Measurements from ENCODE around the gene KCNA10.

KCNA10 gene

DNA sequence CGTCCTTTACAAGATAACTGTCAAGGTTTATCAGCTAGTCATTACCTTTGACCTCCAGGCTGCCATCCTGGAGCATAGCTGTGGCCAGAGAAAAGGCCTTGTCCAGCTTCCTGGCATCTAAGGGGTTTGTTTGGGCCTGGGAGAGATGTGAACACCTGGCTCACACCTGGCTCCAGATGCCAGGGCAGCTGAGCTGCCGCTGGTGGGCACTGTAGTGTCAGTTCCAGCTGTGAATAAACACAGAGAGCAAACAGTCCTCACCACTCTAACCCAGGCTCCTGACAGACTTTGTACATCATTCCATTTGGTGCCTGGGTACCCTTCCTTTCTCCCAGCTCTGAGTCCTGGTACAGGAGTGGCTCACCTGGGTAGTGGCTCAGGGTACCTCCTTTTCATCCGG is 14.3 kb upstream of the KCNA10 start:
- no peak for DNase-seq

DNA sequence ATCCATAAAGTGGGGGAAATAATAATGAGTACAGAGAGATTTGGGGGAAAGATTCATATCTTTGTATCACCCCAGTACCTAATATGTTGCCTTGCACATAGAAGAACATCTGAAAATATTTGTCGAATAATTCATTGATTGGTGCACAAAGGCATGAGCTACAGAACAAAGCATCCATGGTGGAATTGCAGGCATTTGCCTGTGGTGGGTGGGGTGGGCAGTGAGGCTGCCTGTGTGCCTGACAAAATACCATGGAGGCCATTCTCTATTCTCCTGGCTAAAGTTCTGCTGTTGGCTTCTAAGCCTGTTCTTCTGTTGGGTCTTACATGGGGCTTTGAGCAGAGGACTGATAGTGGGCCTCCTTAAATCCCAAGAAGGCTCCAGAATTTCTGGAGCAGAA is 10.0 kb upstream of the KCNA10 start:
- DNase-seq: no peak

DNA sequence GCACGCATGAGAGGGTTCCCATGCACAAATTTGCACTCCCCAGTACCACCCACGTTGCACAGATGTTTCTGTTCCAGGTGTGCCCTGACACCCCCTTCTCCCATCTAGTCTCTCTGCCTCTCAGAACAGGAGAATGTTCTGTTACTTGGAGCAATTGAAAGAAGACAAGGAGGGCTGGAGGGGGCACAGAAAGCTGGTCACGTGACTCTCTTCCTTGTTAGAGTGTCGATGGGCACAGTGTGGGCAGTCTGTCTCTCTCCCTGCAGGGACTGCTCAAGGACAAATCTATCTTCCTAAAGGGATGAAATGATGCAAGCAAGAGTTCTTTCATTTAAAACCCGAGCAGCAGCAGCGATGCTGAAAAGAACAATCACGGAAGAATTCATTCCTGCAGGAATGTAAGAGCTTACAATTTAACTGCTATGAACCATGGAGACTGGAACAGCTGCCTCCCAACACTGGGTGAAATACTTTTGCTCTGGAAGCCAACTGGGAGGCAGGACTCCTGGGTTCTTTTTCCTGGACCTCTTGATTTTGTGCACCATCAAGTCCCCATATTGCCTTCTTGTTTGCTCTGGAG is 7.3 kb upstream of the KCNA10 start:
- DNase-seq: no peak

DNA sequence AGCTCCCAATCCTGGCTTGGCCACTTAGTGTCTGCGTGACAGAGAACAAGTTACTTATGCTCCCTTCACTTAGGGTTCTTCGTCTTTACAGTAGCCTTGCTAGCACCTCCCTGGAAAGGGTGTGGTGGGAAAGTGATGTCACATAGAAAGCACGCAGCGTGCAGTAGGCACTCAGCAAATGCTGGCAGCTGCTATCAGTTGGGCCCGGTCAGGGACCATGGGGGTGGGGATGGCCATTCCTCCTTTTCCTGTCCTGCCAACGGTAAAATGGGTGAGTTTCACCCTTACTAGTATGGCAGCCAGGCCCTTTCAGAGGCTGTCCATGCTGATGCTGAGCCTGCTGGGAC is 6.2 kb upstream of the KCNA10 start:
- DNase-seq: no peak

DNA sequence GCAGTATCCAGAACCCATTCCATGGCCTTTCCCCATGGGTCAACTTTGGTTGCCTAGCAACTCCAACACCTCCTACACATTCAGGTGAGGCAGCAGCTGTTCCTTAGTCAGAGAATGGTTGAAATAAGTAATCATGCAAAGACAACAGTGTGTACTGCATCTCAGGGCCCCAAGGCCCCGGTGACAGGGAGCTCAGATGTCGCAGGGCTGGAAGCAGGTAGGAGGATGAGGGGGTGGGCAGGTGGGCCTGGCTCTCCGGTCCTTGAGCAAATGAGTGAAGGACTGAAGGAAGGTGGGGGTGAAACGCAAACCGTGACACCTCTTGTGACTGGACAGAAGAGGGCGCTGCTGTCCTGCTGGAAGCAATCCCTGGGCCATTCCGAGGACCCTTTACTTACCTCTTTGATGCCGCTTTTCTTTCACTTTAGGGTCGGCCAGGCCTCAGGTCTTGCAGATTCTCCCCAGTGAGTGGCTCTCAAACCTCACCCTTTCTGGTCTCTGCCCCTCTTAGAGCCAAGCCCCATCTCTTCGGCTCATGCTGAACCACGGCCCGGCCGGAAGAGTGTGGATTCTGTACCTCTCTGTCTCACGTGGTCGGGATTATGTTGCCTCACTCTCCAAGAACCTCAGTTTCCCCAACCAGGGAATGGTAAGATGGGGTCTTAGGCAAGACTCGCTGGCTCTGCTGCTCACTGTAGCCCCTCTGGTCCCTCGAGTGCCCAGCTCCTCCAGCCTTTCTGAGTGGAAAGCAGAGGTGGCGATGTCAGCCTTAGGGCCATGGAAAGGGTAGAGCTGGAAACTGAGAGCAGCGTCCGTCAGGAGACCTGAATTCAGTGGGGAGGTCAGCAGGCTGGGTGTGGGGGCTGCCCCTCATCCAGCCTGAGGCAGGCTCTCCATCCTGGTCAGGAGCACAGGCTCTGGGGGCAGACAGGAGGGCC is 5.6 kb upstream of the KCNA10 start:
- DNase-seq: peak; percentile 49 to 68 (median 57)

DNA sequence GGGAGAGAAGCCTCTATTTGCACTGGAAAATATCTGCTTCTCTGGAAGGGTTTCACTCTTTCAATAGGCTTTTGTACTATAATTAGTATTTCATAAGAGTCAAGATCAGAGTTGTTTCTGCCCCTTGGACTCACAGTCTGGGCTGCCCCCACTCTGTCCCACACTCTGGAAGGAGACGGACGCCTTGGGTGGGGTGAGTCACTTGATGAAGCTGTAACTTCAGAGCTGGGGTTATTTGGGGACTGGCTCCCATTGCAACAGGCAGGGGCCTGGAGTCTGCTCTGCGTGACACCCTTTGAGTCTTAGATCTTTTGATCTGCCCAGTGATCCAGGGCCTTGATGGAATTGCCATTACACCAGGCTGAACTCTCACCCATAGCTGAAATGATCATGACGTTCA is 4.0 kb upstream of the KCNA10 start:
- DNase-seq: peak; percentile 87 to 92 (median 91)

DNA sequence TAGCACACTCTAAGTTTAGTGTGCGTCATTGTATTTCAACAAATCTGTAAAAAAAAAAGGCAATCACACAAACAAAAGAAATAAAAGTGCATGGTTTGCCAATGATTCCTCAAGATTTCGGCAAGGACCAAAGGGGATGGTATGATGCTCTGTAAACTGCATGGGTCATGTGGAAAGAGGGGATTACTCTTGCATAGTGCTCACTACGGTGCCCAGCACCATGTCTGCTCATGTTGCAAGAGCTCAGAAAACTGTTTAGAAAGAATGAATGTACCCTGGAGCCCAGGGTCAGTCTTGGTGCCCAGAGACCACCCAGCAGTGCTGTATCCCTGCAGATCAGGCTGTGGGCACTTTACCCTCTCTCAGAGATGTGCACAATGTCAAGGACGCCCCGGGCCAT is 3.6 kb upstream of the KCNA10 start:
- DNase-seq: no peak

DNA sequence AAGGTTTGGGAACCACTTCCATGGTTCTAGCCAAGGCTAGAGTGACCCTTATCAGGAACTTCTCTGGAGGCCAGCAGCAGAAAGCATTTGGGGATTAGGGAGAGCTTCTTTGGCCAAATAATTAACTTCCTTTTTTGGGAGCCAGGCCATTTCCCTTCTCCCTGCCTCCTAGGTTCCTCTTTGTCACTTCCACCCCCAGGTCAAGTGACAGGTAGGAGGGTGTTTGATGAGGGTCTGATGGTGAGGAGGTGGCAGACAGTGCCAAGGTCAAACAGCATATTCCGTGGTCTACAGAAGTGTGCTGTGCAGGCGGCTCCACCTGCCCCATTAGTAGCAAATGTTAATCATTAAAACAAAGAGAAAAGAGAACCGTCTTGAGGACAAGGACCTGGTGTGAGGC is 1.9 kb upstream of the KCNA10 start:
- peak; percentile 58 to 67 (median 64) for DNase-seq

DNA sequence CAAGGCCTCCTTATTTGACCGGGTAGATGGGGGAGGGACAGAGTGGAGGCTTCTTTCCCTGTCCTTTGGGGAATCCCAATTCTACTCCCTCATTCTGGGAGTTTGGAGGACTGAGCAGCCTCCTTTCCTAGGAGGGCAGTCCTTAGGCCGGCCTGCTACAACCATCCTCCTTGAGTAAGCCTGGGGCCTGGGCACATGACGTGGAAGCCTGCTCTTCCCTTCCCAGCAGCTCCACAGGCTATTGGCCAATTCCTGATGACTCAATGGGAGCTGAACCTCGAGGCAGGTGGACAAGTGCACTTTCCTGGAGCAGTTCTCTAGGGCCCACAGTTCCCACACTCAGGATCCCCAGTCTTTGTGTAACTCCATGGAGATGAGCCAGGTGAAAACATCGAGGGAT is 3.1 kb downstream of the KCNA10 start:
- peak in 1 of 3 donors; percentile 71 for DNase-seq

DNA sequence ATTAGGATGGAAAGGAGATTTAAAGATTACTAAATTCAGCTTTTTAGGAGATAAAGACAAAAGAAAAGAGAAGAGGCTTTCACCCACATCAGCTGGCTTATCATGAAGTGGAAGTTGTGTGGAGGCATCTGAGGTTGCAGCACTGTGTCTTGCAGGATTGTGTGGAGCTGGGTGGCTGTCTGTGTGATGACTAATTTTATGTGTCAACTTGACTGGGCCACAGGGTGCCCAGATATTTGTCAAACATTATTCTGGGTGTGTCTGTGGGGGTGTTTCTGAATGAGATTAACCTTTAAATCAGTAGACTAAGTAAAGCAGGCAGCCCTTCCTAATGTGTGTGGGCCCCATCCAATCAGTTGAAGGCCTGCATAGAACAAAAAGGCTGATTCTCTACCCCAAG is 3.9 kb downstream of the KCNA10 start:
- DNase-seq: peak; percentile 69 to 80 (median 78)

DNA sequence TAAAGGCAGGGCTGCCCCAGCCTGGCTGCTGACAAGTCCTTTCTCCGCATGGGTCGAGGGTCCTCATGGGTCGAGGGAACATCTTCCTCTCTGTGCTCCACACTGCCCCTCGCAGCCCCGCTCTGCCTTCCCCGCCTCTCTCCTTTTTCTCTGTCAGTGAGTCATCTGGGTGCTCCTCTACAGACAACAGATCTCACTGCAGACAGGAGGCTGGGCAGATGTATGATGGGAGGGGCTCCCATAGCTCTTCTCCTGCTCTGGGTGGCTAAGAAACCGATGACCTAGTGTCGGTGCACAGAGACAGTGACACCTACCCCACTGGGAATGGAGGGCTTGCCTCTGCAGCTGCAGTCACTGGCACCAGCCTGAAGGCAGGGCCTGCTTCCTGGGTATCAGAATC is 5.5 kb downstream of the KCNA10 start:
- peak in 2 of 3 donors; percentile 37 to 40 for DNase-seq

DNA sequence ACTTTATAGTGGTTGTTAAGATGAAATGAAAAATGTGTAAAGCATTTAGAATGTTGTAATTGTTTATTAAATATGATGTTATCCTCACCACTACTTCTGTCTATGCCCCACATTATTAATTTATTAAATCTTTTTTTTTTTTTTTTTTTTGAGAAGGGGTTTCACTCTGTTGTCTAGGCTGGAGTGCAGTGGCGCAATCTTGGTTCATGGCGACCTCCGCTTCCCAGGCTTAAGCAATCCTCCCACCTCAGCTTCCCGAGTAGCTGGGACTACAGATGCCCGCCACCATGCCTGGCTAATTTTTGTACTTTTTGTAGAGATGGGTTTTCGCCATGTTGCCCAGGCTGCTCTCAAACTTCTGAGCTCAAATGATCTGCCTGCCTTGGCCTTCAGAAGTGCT is 7.5 kb downstream of the KCNA10 start:
- DNase-seq: peak in 1 of 3 donors; percentile 61

DNA sequence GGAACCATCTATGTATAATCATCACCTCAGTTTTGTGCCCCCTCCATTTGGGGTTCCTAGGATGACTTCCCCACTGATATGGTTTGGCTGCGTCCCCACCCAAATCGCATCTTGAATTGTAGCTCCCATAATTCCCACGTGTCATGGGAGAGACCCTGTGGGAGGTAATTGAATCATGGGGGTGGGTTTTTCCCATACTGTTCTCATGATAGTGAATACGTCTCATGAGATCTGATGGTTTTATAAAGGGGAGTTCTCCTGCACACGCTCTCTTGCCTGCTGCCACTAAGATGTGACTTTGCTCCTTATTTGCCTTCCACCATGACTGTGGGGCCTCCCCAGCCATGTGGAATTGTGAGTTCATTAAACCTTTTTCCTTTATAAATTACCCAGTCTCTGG is 8.1 kb downstream of the KCNA10 start:
- DNase-seq: peak; percentile 54 to 76 (median 73)

DNA sequence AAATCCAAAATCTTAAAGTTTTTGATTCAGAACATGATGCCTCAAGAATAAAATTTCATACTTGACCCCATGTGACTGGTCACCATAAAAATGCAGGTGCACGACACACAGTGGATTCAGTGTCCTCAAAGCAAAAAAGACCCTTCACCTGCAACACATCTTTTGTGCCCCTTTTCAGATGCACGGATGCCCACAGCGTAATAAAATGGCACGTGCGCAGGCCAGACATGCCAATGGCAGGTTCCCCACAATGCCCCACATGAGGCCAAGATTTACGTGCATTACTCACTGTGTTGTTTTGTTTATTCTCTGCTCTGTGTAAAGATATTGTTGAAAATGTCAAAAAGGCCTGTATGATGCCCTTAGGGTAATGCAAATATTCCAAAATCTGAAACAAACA is 9.3 kb downstream of the KCNA10 start:
- no peak for DNase-seq

DNA sequence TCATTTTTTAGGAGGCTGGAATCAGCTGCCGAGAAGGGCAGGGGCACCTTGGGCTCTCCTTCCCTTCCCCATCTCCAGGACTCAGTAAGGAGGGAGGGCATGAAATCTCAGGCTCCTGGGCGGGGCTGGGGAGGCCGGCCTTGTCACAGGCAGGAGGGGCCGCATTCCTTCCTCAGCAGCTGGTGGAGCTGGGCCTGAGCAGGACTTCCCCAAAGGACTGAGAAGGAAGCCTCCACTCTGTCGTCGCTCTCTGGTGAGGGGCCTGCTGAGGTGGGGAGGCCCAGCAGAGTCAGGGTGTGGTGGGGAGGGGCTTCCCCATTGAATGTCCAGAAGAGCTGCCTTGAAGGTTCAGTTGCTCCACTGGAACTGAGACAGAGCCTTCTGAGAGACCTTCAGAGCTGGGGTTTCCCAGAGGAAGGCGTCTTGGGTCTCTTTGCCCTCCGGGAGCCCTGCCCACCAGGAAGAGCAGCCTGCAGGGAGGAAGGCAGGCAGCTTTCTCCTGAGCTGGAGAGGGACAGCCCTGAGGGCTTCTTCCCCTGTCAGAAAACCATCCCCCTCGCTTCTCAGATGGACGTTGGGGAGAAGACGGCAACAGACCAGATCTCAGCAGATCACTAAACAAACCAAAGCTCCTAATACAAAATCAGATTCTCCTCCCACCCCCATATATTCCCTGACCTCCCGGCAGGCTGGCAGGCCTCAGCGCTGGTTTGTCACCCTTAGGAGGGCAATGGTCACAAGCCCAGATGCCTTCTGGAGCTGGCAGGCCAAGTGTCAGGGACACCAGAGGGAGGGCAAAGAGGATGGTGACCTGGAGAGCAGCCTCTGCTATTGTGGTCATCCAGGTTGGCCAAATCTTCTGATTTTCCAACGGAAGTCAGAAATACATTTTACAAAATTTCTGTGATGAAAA is 10.7 kb downstream of the KCNA10 start:
- peak; percentile 92 to 95 (median 92) for DNase-seq

DNA sequence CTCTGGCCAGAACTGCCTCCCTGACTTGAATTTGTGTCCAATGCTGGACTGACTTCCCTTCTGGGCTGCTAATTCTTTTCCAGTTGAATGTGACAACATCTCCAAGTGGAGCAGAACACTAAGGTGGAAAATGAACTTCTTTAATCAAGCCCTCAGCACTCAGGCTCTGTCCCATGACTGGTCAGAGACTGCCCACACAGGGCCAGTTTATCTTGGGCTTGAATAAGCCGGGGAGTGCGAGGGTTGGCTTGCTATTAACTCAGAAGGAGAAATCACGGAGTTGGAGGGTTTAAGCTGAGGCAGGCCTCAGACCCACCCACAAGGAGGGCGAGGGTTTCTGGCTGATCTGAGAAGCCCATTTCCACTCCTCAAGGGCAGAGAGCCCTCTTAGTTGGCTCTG is 12.4 kb downstream of the KCNA10 start:
- peak; percentile 49 to 69 (median 59) for DNase-seq

DNA sequence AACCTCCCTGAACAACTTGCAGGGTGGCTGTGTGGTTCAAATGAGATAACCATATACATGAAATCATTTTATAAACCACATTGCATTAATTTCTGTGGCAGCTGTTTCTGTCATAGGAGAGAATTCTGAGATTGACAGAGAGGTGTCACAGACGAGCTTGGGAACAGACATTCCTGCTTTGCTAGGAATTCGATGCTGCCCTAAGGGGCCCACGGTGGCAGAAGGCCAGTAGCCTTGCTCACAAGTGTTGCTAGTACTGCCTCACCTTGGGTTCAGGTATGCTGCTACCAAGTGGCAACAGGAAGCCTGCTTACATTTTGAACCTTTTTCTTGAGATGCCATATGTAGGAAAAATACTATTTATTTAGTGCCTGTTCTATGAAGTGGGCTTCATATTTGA is 13.4 kb downstream of the KCNA10 start:
- no peak for DNase-seq

DNA sequence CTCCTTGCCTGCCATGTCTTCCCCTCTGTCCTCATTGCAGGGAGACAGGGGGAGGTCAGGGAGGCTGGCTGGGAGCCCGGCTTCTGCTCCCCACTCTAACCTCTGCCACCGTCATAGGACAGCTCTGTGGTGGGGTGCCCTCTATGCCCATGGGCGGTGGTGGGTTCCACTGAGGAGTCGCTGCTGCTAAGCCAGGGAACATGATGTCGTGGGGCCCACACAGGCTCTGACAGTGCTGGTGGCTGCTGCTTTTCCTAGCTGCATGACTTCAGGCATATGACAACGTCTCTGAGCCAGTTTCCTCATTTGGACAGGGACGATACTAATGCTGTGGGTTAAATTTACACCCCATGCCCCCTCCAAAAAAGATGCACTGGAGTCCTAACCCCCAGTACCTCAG is 14.7 kb downstream of the KCNA10 start:
- DNase-seq: peak; percentile 70 to 80 (median 79)

DNA sequence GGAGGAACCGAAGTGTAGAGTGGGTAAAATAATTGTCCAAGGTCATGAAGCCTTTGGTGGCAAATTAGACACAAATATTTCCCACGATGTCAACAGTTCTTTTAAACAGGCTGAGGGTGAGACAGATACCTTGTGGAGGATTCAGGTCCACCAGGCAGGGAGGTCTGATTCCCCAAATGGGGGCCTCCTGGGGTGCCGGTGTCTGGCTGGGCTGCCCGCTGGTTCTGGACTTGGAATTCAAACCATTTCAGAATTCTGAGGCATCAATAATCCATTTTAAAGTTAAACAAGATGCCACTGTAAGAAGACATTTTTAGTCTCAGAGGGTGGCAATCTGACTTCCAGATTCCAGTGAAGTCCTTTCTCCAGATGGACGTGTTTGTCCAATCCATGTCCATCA is 15.5 kb downstream of the KCNA10 start:
- DNase-seq: no peak

DNA sequence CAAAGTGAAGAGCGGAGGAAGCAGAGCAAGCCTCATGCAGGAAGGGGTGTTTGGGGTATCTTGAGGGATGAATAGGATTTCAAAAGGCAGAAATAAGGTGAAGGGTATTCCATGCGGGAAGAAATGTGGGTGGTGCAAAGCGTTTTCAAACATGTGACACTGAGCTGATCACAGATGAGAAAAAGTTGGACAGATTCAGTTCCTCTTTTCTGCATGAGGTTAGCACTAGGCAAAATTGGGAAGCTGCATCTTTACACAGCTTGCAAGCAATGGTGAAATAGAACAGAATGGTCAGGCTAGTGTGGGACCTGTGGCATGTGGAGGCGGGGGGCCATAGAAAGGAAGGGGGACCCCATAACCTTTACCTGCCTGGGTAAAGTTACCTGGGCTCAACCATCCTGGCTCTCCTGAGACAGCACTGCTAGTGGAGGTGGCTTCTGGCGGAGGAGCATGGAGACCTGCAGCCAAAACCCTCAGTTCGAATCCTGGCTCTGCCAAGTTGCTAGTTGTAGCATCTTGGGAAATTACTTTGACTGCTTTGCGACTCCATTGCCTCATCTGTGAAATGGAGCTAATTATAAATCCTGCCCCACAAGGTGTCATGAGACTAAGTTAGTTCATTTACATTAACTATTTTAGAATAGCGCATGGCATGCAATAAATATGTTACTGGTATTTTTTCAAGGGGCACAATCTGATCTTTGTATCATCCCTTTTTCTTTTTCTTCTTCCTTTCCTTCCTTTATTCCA is 16.4 kb downstream of the KCNA10 start:
- peak; percentile 83 to 89 (median 89) for DNase-seq

DNA sequence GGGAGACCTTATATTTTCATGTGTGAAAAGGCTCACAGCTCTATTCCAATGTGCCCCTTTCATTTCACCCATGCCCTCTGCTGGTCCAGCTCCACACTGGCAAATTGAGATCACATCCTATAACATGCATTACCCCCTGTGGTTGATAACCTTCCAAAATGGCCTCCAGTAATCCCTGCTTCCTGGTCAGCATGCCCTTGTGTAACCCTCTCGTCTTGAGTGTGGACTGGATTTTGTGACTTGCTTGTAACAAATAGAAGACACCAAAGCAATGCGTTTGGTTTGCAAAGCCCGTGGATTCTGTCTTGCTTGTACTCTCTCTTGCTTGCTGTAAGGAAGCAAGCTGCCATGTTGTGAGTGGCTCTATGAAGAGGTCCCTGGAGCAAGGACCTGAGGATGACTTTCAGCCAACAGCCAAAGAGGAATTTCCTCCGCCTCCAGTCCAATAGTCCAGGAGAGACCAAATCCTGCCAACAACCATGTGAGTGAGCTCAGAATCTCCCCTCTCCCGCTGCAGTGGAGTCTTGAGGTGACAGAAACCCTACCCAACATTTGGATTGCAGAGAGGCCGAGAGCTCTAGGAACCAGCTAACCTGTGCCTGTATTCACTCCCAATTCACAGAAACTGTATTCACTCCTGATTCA is 17.4 kb downstream of the KCNA10 start:
- DNase-seq: no peak

DNA sequence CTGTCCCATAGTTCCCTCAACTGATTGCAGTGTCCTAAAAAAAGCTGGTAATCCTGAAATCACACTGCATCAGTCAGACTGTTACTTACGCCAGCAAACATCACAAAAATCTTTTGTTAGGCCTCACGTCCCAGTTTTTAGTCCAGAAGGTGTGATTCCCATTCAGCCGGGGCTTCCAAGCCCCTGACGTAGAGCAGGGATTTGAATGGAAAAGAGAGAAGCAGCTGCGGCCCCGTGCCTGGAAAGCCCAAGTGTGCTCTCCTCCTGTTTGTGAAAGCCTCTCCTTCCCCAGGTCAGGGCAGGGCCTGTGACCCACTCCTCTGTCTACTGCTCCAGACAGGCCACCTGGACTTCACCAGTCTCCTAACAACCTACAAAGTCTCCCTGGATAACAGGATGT is 20.7 kb downstream of the KCNA10 start:
- DNase-seq: no peak

All from suppressor macrophage treated with lipopolysaccharide for 1 hour (primary cell).